ENCODE measurements around the gene ZMIZ1. TPM values are rescaled to one million over a fixed set of nuclear protein-coding genes. Genes with fewer than 3 reads are reported as not detected.

Gene ZMIZ1
- total RNA-seq, 1 experiment from 2014 or later, result 28.4 TPM

DNA sequence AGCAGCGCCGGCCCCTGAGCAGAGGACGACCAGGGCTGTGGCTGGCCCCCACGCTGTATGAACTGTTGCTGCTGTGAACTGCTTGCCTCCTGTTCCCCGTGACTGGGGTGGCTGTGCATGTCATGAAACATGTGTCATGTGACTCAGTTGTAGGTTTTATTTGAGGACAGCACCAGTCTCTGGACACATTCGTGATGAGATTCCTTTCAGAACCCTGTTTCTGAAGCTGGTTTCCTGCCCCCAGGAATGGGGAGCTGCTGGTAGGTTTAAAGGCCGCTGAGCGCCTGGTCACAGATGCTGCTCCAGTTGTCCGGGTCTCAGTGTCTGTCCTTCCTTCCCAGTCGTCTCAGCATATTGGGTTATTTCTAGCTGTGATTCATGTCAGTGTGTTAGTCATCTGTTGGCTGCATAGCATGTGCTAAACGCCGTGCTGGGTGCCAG is 199.4 kb downstream of the ZMIZ1 start (continued):
- no peak for TF ChIP-seq TCF7L2 (IDR thresholded peaks at IDR 0.05; ENCODE audit: borderline replicate concordance, extremely low read depth, insufficient read depth, insufficient read length)
- TF ChIP-seq POLR2AphosphoS5 (IDR thresholded peaks at IDR 0.05; ENCODE audit: low read depth, low read length), result no peak
- no peak for TF ChIP-seq RAD21 (IDR thresholded peaks at IDR 0.05; ENCODE audit: low read depth)
- no peak for TF ChIP-seq EZH2 (IDR thresholded peaks at IDR 0.05)
- TF ChIP-seq FOSL1 (IDR thresholded peaks at IDR 0.05; ENCODE audit: low read depth), result no peak
- no peak for TF ChIP-seq SIN3A (IDR thresholded peaks at IDR 0.05; ENCODE audit: low read depth)
- TF ChIP-seq CEBPB (IDR thresholded peaks at IDR 0.05; ENCODE audit: low read depth), result no peak
- no peak for TF ChIP-seq EZH2phosphoT487 (IDR thresholded peaks at IDR 0.05; ENCODE audit: borderline replicate concordance)
- no peak for TF ChIP-seq ZFX (IDR thresholded peaks at IDR 0.05)

DNA sequence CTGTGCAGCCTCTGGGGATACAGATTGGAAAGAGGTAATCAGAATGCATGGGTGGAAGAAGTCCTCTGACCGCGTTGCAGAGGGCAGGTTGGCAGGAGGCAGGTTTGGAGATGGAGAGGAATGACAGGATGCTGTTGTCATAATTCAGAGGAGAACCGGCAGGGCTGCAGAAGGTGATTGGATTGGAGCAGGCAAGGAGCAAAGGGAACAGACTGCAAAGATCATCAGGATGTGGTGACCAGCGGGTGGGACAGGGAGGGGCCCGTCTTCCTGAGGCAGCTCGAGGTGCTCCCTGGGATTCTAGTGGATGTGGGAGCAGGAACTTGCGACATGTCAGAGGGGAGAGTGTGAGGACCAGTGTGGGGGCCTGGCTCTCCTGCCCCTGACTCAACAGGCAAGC is 200.0 kb downstream of the ZMIZ1 start:
- ChIA-PET POLR2A (no interaction called here), RAD21 (ENCODE audit: low non-redundant PET in 1 of 2, low total read pairs in 2 of 2, uncharacterized antibody in 2 of 2, unreplicated experiment in 2 of 2) (no interaction called here), CTCF (no interaction called here)
- no peaks in the 10 kb centered on the region for H4K20me1 ChIP-seq (ENCODE audit: insufficient read depth)
- no peak overlapping the region for H3K4me2 ChIP-seq (ENCODE audit: low read length)
- ATAC-seq (no peak), DNase-seq (ENCODE audit: low read depth, low spot score) (no peak)
- BruUV-seq (replicated peaks), result no TSS peak
- H3K4me3 ChIP-seq (replicated peaks in 1 of 2; ENCODE audit: low read depth in 1 of 2, low read length in 2 of 2), result no peak overlapping the region
- H2AFZ ChIP-seq (ENCODE audit: low read depth, low read length, poor library complexity, severe bottlenecking), result no peak overlapping the region
- H3K9ac ChIP-seq (ENCODE audit: low read length), result no peak overlapping the region
- intact Hi-C loops (cut with micrococcal nuclease), result no loop called here
- no peaks in the 10 kb centered on the region for H3K9me2 ChIP-seq (ENCODE audit: insufficient read depth)
- H3K4me1 ChIP-seq (ENCODE audit: control insufficient read depth in 1 of 2, insufficient read depth in 2 of 2, low read length in 2 of 2), result peaks cover 7 to 15% of the 10 kb centered on the region in 2 experiments; a peak in 3 of 4 replicates
- H3K27me3 ChIP-seq (ENCODE audit: insufficient read depth, low read length), result no peaks in the 10 kb centered on the region
- H3K9me3 ChIP-seq (ENCODE audit: control insufficient read depth in 1 of 2, insufficient read depth in 1 of 2, low read depth in 1 of 2, low read length in 2 of 2), result no peaks in the 10 kb centered on the region
- no peak for TF ChIP-seq FOSL1 (IDR thresholded peaks at IDR 0.05; ENCODE audit: low read depth)
- TF ChIP-seq, protein P1, sequence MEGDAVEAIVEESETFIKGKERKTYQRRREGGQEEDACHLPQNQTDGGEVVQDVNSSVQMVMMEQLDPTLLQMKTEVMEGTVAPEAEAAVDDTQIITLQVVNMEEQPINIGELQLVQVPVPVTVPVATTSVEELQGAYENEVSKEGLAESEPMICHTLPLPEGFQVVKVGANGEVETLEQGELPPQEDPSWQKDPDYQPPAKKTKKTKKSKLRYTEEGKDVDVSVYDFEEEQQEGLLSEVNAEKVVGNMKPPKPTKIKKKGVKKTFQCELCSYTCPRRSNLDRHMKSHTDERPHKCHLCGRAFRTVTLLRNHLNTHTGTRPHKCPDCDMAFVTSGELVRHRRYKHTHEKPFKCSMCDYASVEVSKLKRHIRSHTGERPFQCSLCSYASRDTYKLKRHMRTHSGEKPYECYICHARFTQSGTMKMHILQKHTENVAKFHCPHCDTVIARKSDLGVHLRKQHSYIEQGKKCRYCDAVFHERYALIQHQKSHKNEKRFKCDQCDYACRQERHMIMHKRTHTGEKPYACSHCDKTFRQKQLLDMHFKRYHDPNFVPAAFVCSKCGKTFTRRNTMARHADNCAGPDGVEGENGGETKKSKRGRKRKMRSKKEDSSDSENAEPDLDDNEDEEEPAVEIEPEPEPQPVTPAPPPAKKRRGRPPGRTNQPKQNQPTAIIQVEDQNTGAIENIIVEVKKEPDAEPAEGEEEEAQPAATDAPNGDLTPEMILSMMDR (IDR thresholded peaks at IDR 0.05 in 2 of 3, conservative IDR thresholded peaks at IDR 0.05 in 1 of 3; ENCODE audit: borderline replicate concordance in 1 of 3, insufficient read depth in 1 of 3, low read depth in 2 of 3, low read length in 2 of 3), result no peak
- TF ChIP-seq EZH2phosphoT487 (IDR thresholded peaks at IDR 0.05; ENCODE audit: borderline replicate concordance), result no peak
- no peak for TF ChIP-seq EGR1 (IDR thresholded peaks at IDR 0.05; ENCODE audit: low read depth)
- no peak for TF ChIP-seq POLR2AphosphoS5 (IDR thresholded peaks at IDR 0.05; ENCODE audit: low read depth, low read length)
- TF ChIP-seq SIN3A (IDR thresholded peaks at IDR 0.05; ENCODE audit: low read depth), result no peak
- TF ChIP-seq RAD21 (IDR thresholded peaks at IDR 0.05; ENCODE audit: low read depth), result no peak
- TF ChIP-seq YY1 (IDR thresholded peaks at IDR 0.05; ENCODE audit: extremely low read depth, insufficient replicate concordance, low read depth, low read length), result no peak
- TF ChIP-seq POLR2A (IDR thresholded peaks at IDR 0.05; ENCODE audit: borderline replicate concordance, extremely low read depth, insufficient read depth, insufficient read length), result no peak
- TF ChIP-seq ZFX (IDR thresholded peaks at IDR 0.05), result no peak
- TF ChIP-seq, protein P2, sequence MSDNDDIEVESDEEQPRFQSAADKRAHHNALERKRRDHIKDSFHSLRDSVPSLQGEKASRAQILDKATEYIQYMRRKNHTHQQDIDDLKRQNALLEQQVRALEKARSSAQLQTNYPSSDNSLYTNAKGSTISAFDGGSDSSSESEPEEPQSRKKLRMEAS (IDR thresholded peaks at IDR 0.05), result no peak
- TF ChIP-seq ZNF274 (IDR thresholded peaks at IDR 0.05; ENCODE audit: low read depth, low read length), result no peak
- TF ChIP-seq JUND (IDR thresholded peaks at IDR 0.05), result no peak
- TF ChIP-seq, protein P3, sequence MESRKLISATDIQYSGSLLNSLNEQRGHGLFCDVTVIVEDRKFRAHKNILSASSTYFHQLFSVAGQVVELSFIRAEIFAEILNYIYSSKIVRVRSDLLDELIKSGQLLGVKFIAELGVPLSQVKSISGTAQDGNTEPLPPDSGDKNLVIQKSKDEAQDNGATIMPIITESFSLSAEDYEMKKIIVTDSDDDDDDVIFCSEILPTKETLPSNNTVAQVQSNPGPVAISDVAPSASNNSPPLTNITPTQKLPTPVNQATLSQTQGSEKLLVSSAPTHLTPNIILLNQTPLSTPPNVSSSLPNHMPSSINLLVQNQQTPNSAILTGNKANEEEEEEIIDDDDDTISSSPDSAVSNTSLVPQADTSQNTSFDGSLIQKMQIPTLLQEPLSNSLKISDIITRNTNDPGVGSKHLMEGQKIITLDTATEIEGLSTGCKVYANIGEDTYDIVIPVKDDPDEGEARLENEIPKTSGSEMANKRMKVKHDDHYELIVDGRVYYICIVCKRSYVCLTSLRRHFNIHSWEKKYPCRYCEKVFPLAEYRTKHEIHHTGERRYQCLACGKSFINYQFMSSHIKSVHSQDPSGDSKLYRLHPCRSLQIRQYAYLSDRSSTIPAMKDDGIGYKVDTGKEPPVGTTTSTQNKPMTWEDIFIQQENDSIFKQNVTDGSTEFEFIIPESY (IDR thresholded peaks at IDR 0.05; ENCODE audit: extremely low read depth, insufficient replicate concordance, low read length), result no peak
- TF ChIP-seq CBX3 (IDR thresholded peaks at IDR 0.05; ENCODE audit: low read depth), result no peak
- no peak for TF ChIP-seq SRF (IDR thresholded peaks at IDR 0.05; ENCODE audit: low read depth)
- TF ChIP-seq EZH2 (IDR thresholded peaks at IDR 0.05), result no peak
- no peak for TF ChIP-seq SP1 (IDR thresholded peaks at IDR 0.05; ENCODE audit: low read depth)
- TF ChIP-seq TCF7L2 (IDR thresholded peaks at IDR 0.05; ENCODE audit: borderline replicate concordance, extremely low read depth, insufficient read depth, insufficient read length), result no peak
- TF ChIP-seq, protein P4, sequence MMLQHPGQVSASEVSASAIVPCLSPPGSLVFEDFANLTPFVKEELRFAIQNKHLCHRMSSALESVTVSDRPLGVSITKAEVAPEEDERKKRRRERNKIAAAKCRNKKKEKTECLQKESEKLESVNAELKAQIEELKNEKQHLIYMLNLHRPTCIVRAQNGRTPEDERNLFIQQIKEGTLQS (IDR thresholded peaks at IDR 0.05), result no peak
- no peak overlapping the region for H3K27ac ChIP-seq (ENCODE audit: low read depth, low read length)
- no peaks in the 10 kb centered on the region for H3K79me2 ChIP-seq (ENCODE audit: insufficient read depth, low read length)
- H3K36me3 ChIP-seq (ENCODE audit: control insufficient read depth in 1 of 2, insufficient read depth in 2 of 2, low read length in 2 of 2), result no peaks in the 10 kb centered on the region
